ENCODE measurements around the gene XDH.

Gene XDH

DNA sequence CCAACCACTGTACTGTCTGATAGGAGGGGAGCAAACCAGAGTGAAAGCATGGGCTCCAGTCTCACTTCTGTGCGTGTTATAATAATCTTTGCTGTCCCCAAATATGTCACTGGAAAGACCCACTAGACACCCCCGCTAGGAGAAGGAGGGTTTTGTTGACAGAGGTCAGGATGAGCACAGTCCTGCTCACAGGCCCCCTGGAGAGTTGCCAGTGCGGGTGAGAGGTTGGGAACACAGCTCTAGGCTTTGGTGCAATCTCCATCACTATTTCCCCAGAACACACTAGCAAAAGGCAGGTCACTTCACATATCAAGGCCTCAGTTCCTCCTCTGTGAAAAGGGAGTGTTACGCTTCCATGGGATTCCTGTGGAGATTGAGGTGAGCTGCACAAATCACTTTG, 9.7 kb downstream of the XDH start:
- no peaks in the 10 kb centered on the region for H3K36me3 ChIP-seq (ENCODE audit: control insufficient read depth, low read length)
- no peak overlapping the region for H3K4me2 ChIP-seq (ENCODE audit: low read length)
- no peaks in the 10 kb centered on the region for H3K27me3 ChIP-seq (ENCODE audit: control insufficient read depth, low read length)
- H3K9me2 ChIP-seq (replicated peaks; ENCODE audit: control insufficient read depth, low read length): no peaks in the 10 kb centered on the region
- TF ChIP-seq EZH2phosphoT487 (IDR thresholded peaks at IDR 0.05; ENCODE audit: borderline replicate concordance, low read length): no peak
- TF ChIP-seq CTCF (IDR thresholded peaks at IDR 0.05; ENCODE audit: low read depth, low read length, poor library complexity, severe bottlenecking): no peak
- no peaks in the 10 kb centered on the region for H3K4me1 ChIP-seq (ENCODE audit: control insufficient read depth, low read length)
- no peaks in the 10 kb centered on the region for H3K79me2 ChIP-seq (ENCODE audit: control insufficient read depth, low read length)
- H3K9me3 ChIP-seq (ENCODE audit: control insufficient read depth, insufficient read depth, low read length): no peaks in the 10 kb centered on the region
- H3K4me3 ChIP-seq (ENCODE audit: low read length): no peak overlapping the region
- no peaks in the 10 kb centered on the region for H4K20me1 ChIP-seq (ENCODE audit: control insufficient read depth, insufficient read depth, low read depth, low read length)
- no peaks in the 10 kb centered on the region for H3F3A ChIP-seq (ENCODE audit: control insufficient read depth, insufficient read depth)
- no peak overlapping the region for H3K27ac ChIP-seq (ENCODE audit: low read depth, low read length)

DNA sequence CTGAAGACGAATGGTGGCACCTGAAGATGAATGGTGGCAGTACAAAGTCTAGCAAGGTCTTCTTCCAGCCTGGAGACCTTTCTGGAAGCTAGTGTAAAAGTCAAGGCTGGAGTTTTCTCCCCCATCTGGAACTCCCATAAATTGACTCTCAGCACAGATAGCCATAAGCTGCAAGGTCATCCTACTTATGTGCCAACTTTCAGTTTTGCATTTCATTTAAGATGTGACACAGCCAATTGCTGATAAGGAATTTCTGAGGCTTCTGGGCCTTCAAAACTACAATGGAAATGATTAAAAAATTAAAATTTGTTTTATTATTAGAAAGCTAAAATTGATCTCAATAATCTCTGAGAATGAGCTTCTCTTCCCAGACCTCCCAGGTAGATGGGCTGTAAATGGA, 10.2 kb downstream of the XDH start:
- Histone ChIP-seq H3K4me2 (ENCODE audit: low read length) (no peak overlapping the region), H3K4me3 (ENCODE audit: low read length) (no peak overlapping the region), H3F3A (ENCODE audit: control insufficient read depth, insufficient read depth) (no peaks in the 10 kb centered on the region), H3K36me3 (ENCODE audit: control insufficient read depth, low read length) (no peaks in the 10 kb centered on the region), H3K9me3 (ENCODE audit: control insufficient read depth, insufficient read depth, low read length) (no peaks in the 10 kb centered on the region), H3K4me1 (ENCODE audit: control insufficient read depth, low read length) (no peaks in the 10 kb centered on the region), H3K9me2 (replicated peaks; ENCODE audit: control insufficient read depth, low read length) (no peaks in the 10 kb centered on the region), H3K79me2 (ENCODE audit: control insufficient read depth, low read length) (no peaks in the 10 kb centered on the region), H4K20me1 (ENCODE audit: control insufficient read depth, insufficient read depth, low read depth, low read length) (no peaks in the 10 kb centered on the region), H3K27me3 (ENCODE audit: control insufficient read depth, low read length) (no peaks in the 10 kb centered on the region), H3K27ac (ENCODE audit: low read depth, low read length) (no peak overlapping the region)
- no peak for TF ChIP-seq EZH2phosphoT487 (IDR thresholded peaks at IDR 0.05; ENCODE audit: borderline replicate concordance, low read length)
- TF ChIP-seq CTCF (IDR thresholded peaks at IDR 0.05; ENCODE audit: low read depth, low read length, poor library complexity, severe bottlenecking): no peak

DNA sequence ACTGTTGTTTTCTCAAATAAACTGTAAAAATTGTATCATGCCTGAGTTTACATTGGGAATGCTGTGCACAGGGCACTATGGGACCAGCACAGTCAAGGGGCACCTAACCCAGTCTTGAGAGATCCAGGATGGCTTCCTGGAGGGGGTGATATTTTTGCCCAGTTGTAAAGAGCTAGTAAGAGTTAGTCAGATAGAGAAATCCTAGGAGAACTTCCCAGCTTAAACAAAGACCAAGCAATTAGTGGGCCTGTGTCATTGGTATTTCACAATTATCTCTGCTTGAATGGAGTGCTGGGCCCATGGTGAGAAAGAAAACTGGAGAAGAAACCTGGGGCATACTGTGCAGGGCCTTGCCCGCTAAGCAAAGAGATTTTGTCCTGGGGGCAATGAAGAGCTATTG, 12.2 kb downstream of the XDH start:
- Histone ChIP-seq H3K79me2 (ENCODE audit: control insufficient read depth, low read length) (no peaks in the 10 kb centered on the region), H4K20me1 (ENCODE audit: control insufficient read depth, insufficient read depth, low read depth, low read length) (no peaks in the 10 kb centered on the region), H3K9me3 (ENCODE audit: control insufficient read depth, insufficient read depth, low read length) (no peaks in the 10 kb centered on the region), H3K36me3 (ENCODE audit: control insufficient read depth, low read length) (no peaks in the 10 kb centered on the region), H3K4me1 (ENCODE audit: control insufficient read depth, low read length) (no peaks in the 10 kb centered on the region), H3K9me2 (replicated peaks; ENCODE audit: control insufficient read depth, low read length) (no peaks in the 10 kb centered on the region), H3K4me3 (ENCODE audit: low read length) (no peak overlapping the region), H3K27ac (ENCODE audit: low read depth, low read length) (no peak overlapping the region), H3F3A (ENCODE audit: control insufficient read depth, insufficient read depth) (no peaks in the 10 kb centered on the region), H3K4me2 (ENCODE audit: low read length) (no peak overlapping the region), H3K27me3 (ENCODE audit: control insufficient read depth, low read length) (no peaks in the 10 kb centered on the region)
- TF ChIP-seq CTCF (IDR thresholded peaks at IDR 0.05; ENCODE audit: low read depth, low read length, poor library complexity, severe bottlenecking) (no peak), EZH2phosphoT487 (IDR thresholded peaks at IDR 0.05; ENCODE audit: borderline replicate concordance, low read length) (no peak)

- TF ChIP-seq CTCF (IDR thresholded peaks at IDR 0.05; ENCODE audit: low read depth, low read length, poor library complexity, severe bottlenecking) (no peak), EZH2phosphoT487 (IDR thresholded peaks at IDR 0.05; ENCODE audit: borderline replicate concordance, low read length) (no peak)
- H3K27me3 ChIP-seq (ENCODE audit: control insufficient read depth, low read length): no peaks in the 10 kb centered on the region
- H3K4me1 ChIP-seq (ENCODE audit: control insufficient read depth, low read length): no peaks in the 10 kb centered on the region
- no peaks in the 10 kb centered on the region for H3K36me3 ChIP-seq (ENCODE audit: control insufficient read depth, low read length)
- no peak overlapping the region for H3K4me3 ChIP-seq (ENCODE audit: low read length)
- H3K27ac ChIP-seq (ENCODE audit: low read depth, low read length): no peak overlapping the region
- no peaks in the 10 kb centered on the region for H3K79me2 ChIP-seq (ENCODE audit: control insufficient read depth, low read length)
- H3K4me2 ChIP-seq (ENCODE audit: low read length): no peak overlapping the region
- no peaks in the 10 kb centered on the region for H3F3A ChIP-seq (ENCODE audit: control insufficient read depth, insufficient read depth)
- no peaks in the 10 kb centered on the region for H3K9me2 ChIP-seq (replicated peaks; ENCODE audit: control insufficient read depth, low read length)
- H4K20me1 ChIP-seq (ENCODE audit: control insufficient read depth, insufficient read depth, low read depth, low read length): no peaks in the 10 kb centered on the region
- H3K9me3 ChIP-seq (ENCODE audit: control insufficient read depth, insufficient read depth, low read length): no peaks in the 10 kb centered on the region
Measured at GRCh38 chr2:31401580-31401979, 13.0 kb downstream of the XDH start.

Measured in DOHH2 (cell line).